K562 (cell line): Measurements from ENCODE around the gene RAB3C. TPM values are rescaled to one million over a fixed set of nuclear protein-coding genes. Genes with fewer than 3 reads are reported as not detected.

Source experiments
- ATAC-seq: fragments of 200-7000 bp; cut with Tn5 transposase; 3 replicates; pipeline ENCODE4 v1.9.1; 2020; ENCODE audit warnings: moderate library complexity
- BruUV-seq: library from RNA; stranded (reverse); fragments of 400-500 nt; replicated peaks from 2 replicates; lab custom pipeline; 2021; lab: Mats Ljungman, UMichigan
- CTCF ChIA-PET: fragments of 300-600 bp; formaldehyde crosslinking; extraction: SDS; loops from one replicate; lab custom pipeline; 2021; ENCODE audit warnings: low intra/inter-chr PET ratio; lab: Yijun Ruan, JAX
- POLR2A ChIA-PET: fragments of 300-600, 350-650 bp; sonication (Branson Sonifier 250); formaldehyde crosslinking; extraction: SDS; loops from one replicate; lab custom pipeline; 2021; ENCODE audit warnings: antibody characterized with exemption, inconsistent platforms; lab: Yijun Ruan, JAX
- DNase-seq, 4 experiments: peaks; one replicate each; pipeline versions ENCODE4 v3.0.0 to v3.0.0-alpha.2; 2011 to 2018; ENCODE audit warnings: low spot score in 3 of 4, mixed read lengths in 3 of 4; ENCODE audit errors: extremely low read depth in 1 of 4
- FAIRE-seq: peaks from 2 replicates; lab custom pipeline; 2011; peaks lifted over from hg19 to GRCh38; lab: Jason Lieb, UNC
- H2AFZ ChIP-seq: 2 replicates; pipeline ENCODE4 v1.6.0; 2011; ENCODE audit warnings: low read depth, low read length, control low read depth, inconsistent platforms
- H3K27ac ChIP-seq: fragments of 200-600 bp; 3 replicates; pipeline ENCODE4 v1.8.0; 2011; ENCODE audit warnings: low read depth, mild to moderate bottlenecking, control low read depth, inconsistent platforms, low read length, moderate library complexity, mixed read lengths; ENCODE audit errors: extremely low read depth
- H3K27me3 ChIP-seq, 2 experiments: fragments of 300-600 bp in 1 of 2; 2 replicates in 1 of 2; 3 replicates in 1 of 2; pipeline versions ENCODE4 v1.6.0 to v1.8.0; 2011; ENCODE audit warnings: inconsistent platforms in 2 of 2, low read length in 2 of 2, mild to moderate bottlenecking in 1 of 2, mixed read lengths in 1 of 2, moderate library complexity in 1 of 2; ENCODE audit not compliant: control insufficient read depth in 2 of 2, insufficient read depth in 2 of 2
- H3K36me3 ChIP-seq: fragments of 300-600 bp; 3 replicates; pipeline ENCODE4 v1.8.0; 2011; ENCODE audit warnings: mild to moderate bottlenecking, low read length, inconsistent platforms; ENCODE audit not compliant: control insufficient read depth, insufficient read depth
- H3K4me1 ChIP-seq, 2 experiments: fragments of 200-600 bp in 1 of 2; replicated peaks in 1 of 2; 2 replicates in 1 of 2; 3 replicates in 1 of 2; pipeline versions ENCODE4 v1.5.1 to v1.8.0; 2011; ENCODE audit warnings: inconsistent platforms in 2 of 2, low read length in 2 of 2, mild to moderate bottlenecking in 1 of 2, mixed read lengths in 1 of 2, moderate library complexity in 1 of 2; ENCODE audit not compliant: control insufficient read depth in 2 of 2, insufficient read depth in 2 of 2
- H3K4me2 ChIP-seq: 2 replicates; pipeline ENCODE4 v1.6.1; 2011; ENCODE audit warnings: low read length, control low read depth, inconsistent platforms, mixed read lengths; ENCODE audit not compliant: insufficient read depth
- H3K4me3 ChIP-seq: fragments of 200-600 bp; sonication (generic), shearing (Covaris generic); 2 replicates; pipeline ENCODE4 v1.5.1; 2016; ENCODE audit warnings: control low read depth, inconsistent platforms
- H3K79me2 ChIP-seq: fragments of 200-600 bp; 3 replicates; pipeline ENCODE4 v1.8.0; 2011; ENCODE audit warnings: low read length, inconsistent platforms; ENCODE audit not compliant: control insufficient read depth, insufficient read depth
- H3K9ac ChIP-seq, 2 experiments: 2 replicates each; pipeline versions ENCODE4 v1.6.0 to v1.6.1; 2011; ENCODE audit warnings: low read depth in 2 of 2, low read length in 2 of 2, control low read depth in 1 of 2, inconsistent platforms in 1 of 2, mild to moderate bottlenecking in 1 of 2, mixed read lengths in 1 of 2; ENCODE audit not compliant: insufficient read depth in 1 of 2
- H3K9me1 ChIP-seq: one replicate; pipeline ENCODE4 v1.6.0; 2011; ENCODE audit warnings: inconsistent platforms, mild to moderate bottlenecking, low read length, moderate library complexity; ENCODE audit not compliant: control insufficient read depth, insufficient read depth
- H3K9me3 ChIP-seq: replicated peaks from 2 replicates; pipeline ENCODE4 v1.5.1; 2011; ENCODE audit warnings: low read depth, low read length, inconsistent platforms; ENCODE audit not compliant: control insufficient read depth, insufficient read depth
- H4K20me1 ChIP-seq: replicated peaks from 2 replicates; pipeline ENCODE4 v1.6.1; 2011; ENCODE audit warnings: low read length, inconsistent platforms, mixed read lengths; ENCODE audit not compliant: control insufficient read depth, insufficient read depth
- BHLHE40 ChIP-seq: IDR thresholded peaks from 2 replicates; pipeline ENCODE4 v1.6.1; 2011; ENCODE audit warnings: low read length, improper control_type of control experiment
- JUNB ChIP-seq: fragments of 450-650 bp; formaldehyde crosslinking; conservative IDR thresholded peaks from 2 replicates; pipeline ENCODE4 v1.4.0; 2020; ENCODE audit warnings: mild to moderate bottlenecking
- PRPF4 ChIP-seq: fragments of 200-400 bp; formaldehyde crosslinking; IDR thresholded peaks from one replicate; pipeline ENCODE4 v1.6.1; 2017; ENCODE audit warnings: low read length, low read depth, mild to moderate bottlenecking; ENCODE audit not compliant: insufficient read depth, poor library complexity, severe bottlenecking
- RCOR1 ChIP-seq, 2 experiments: IDR thresholded peaks; 2 replicates each; pipeline ENCODE4 v1.6.1; 2012; ENCODE audit warnings: low read depth in 2 of 2, low read length in 2 of 2, borderline replicate concordance in 1 of 2, improper control_type of control experiment in 1 of 2
- ZBED1 ChIP-seq: IDR thresholded peaks from 2 replicates; pipeline ENCODE4 v1.6.1; 2014
- ZNF518B ChIP-seq: fragments of 250-450 bp; sonication (Bioruptor Pico); IDR thresholded peaks from 2 replicates; pipeline ENCODE4 v1.5.0; 2021; ENCODE audit warnings: mild to moderate bottlenecking, moderate library complexity
- in situ Hi-C: fragments of 300-500 bp; cut with MboI; formaldehyde crosslinking; loops from 4 replicates; pipeline ENCODE4 v1.15.0; 2018; ENCODE audit warnings: inconsistent platforms, mixed read lengths
- intact Hi-C: fragments of 100-400 bp; cut with micrococcal nuclease; formaldehyde crosslinking; loops from 2 replicates; pipeline ENCODE4 v1.14.2; 2022
- polyA plus RNA-seq, 8 experiments: library from polyadenylated mRNA; depleted of rRNA in 4 of 8; stranded (reverse) in 5 of 8; unstranded in 3 of 8; fragments of >200 nt; fragmentation: Nextera tagmentation in 2 of 8; fragmentation: Illumina TruSeq in 1 of 8; extraction: Ambion mirVana in 2 of 8; extraction: Trizol in 1 of 8; gene quantifications; 2 replicates each; pipeline versions ENCODE4 v1.2.1 to v1.2.3, GENCODE V29; 2011 to 2014; ENCODE audit warnings: inconsistent platforms in 1 of 8, missing spikeins in 1 of 8
- total RNA-seq, 7 experiments: library from RNA; depleted of rRNA in 6 of 7; stranded (reverse); fragments of >200 nt in 6 of 7; fragmentation: Illumina TruSeq in 2 of 7; extraction: Trizol in 2 of 7; gene quantifications; 2 replicates each; pipeline versions ENCODE4 v1.2.1 to v1.2.3, GENCODE V29; 2011 to 2021; ENCODE audit warnings: low replicate concordance in 1 of 7

RAB3C gene
- total and polyA plus RNA-seq, 9 of the 15 experiments (the other 6 are each of a cell fraction or from before 2014, with no cell fraction given), result not detected

GRCh38 chr5:58803056-58803455 lies 220.2 kb downstream of the RAB3C start (continued):
- TF ChIP-seq ZNF518B (CRISPR knock-in tag) (no peak), ZBED1 (no peak), JUNB (CRISPR knock-in tag) (no peak), RCOR1 (IDR thresholded peaks at IDR 0.05; ENCODE audit: borderline replicate concordance in 1 of 2, low read depth in 2 of 2, low read length in 2 of 2) (no peak)

GRCh38 chr5:58804291-58804690 lies 221.4 kb downstream of the RAB3C start:
- ChIA-PET CTCF (no interaction called here), POLR2A (no interaction called here)
- TF ChIP-seq BHLHE40 (no peak), PRPF4 (no peak)
- DNase-seq, result no peak
- no TSS peak for BruUV-seq
- no peaks in the 10 kb centered on the region for H3K9me1 ChIP-seq
- no peaks in the 10 kb centered on the region for H3K79me2 ChIP-seq
- ATAC-seq, result no peak
- no peak overlapping the region for H2AFZ ChIP-seq
- H3K36me3 ChIP-seq, result no peaks in the 10 kb centered on the region
- no peaks in the 10 kb centered on the region for H3K4me1 ChIP-seq
- no peak overlapping the region for H3K4me2 ChIP-seq
- no peaks in the 10 kb centered on the region for H3K27me3 ChIP-seq
- H3K9ac ChIP-seq, result no peak overlapping the region
- intact Hi-C loops, result no loop called here
- H3K27ac ChIP-seq, result no peak overlapping the region
- no peak for FAIRE-seq
- H4K20me1 ChIP-seq, result no peaks in the 10 kb centered on the region
- in situ Hi-C loops, result no loop called here
- no peaks in the 10 kb centered on the region for H3K9me3 ChIP-seq
- H3K4me3 ChIP-seq, result no peak overlapping the region
